Measurements from ENCODE around the gene CFHR4. TPM values are rescaled to one million over a fixed set of nuclear protein-coding genes. Genes with fewer than 3 reads are reported as not detected.
"Not testable (repeated sequence)": the region's sequence is repeated elsewhere in the genome, so short reads cannot be mapped to it uniquely, and the experiment has no call there.

The CFHR4 gene
- total RNA-seq, 1 experiment from 2014 or later, result not detected

DNA sequence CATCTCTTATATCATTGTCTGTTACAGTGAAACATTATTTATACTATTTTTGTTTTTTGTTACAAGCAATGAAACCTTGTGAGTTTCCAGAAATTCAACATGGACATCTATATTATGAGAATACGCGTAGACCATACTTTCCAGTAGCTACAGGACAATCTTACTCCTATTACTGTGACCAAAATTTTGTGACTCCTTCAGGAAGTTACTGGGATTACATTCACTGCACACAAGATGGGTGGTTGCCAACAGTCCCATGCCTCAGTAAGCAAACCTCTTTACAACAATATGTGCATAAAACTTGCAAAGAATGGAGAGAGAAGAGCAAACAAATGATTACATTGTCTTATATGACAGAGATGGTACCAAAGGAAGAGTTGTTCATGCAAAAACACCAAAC is 22.4 kb downstream of the CFHR4 start:
- ChIA-PET CTCF (no interaction called here), RAD21 (ENCODE audit: low non-redundant PET in 1 of 2, low total read pairs in 2 of 2, uncharacterized antibody in 2 of 2, unreplicated experiment in 2 of 2) (no interaction called here), POLR2A (no interaction called here)
- no peak for DNase-seq (ENCODE audit: low read depth, low spot score)
- Histone ChIP-seq H3K36me3 (ENCODE audit: control insufficient read depth in 1 of 2, insufficient read depth in 2 of 2, low read length in 2 of 2) (no peaks in the 10 kb centered on the region), H3K27ac (ENCODE audit: low read depth, low read length) (no peak overlapping the region), H3K4me2 (ENCODE audit: low read length) (no peak overlapping the region), H3K27me3 (ENCODE audit: insufficient read depth, low read length) (no peaks in the 10 kb centered on the region), H3K79me2 (ENCODE audit: insufficient read depth, low read length) (no peaks in the 10 kb centered on the region), H3K4me1 (ENCODE audit: control insufficient read depth in 1 of 2, insufficient read depth in 2 of 2, low read length in 2 of 2) (no peaks in the 10 kb centered on the region), H2AFZ (ENCODE audit: low read depth, low read length, poor library complexity, severe bottlenecking) (no peak overlapping the region), H3K9me2 (ENCODE audit: insufficient read depth) (no peaks in the 10 kb centered on the region), H3K4me3 (replicated peaks in 1 of 2; ENCODE audit: low read depth in 1 of 2, low read length in 2 of 2) (no peak overlapping the region), H3K9me3 (ENCODE audit: control insufficient read depth in 1 of 2, insufficient read depth in 1 of 2, low read depth in 1 of 2, low read length in 2 of 2) (no peaks in the 10 kb centered on the region), H3K9ac (ENCODE audit: low read length) (no peak overlapping the region), H4K20me1 (ENCODE audit: insufficient read depth) (no peaks in the 10 kb centered on the region)
- TF ChIP-seq, protein P1, sequence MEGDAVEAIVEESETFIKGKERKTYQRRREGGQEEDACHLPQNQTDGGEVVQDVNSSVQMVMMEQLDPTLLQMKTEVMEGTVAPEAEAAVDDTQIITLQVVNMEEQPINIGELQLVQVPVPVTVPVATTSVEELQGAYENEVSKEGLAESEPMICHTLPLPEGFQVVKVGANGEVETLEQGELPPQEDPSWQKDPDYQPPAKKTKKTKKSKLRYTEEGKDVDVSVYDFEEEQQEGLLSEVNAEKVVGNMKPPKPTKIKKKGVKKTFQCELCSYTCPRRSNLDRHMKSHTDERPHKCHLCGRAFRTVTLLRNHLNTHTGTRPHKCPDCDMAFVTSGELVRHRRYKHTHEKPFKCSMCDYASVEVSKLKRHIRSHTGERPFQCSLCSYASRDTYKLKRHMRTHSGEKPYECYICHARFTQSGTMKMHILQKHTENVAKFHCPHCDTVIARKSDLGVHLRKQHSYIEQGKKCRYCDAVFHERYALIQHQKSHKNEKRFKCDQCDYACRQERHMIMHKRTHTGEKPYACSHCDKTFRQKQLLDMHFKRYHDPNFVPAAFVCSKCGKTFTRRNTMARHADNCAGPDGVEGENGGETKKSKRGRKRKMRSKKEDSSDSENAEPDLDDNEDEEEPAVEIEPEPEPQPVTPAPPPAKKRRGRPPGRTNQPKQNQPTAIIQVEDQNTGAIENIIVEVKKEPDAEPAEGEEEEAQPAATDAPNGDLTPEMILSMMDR (IDR thresholded peaks at IDR 0.05 in 2 of 3, conservative IDR thresholded peaks at IDR 0.05 in 1 of 3; ENCODE audit: borderline replicate concordance in 1 of 3, insufficient read depth in 1 of 3, low read depth in 2 of 3, low read length in 2 of 3), result peak in 2 of 3 experiments; percentile 18 to 44; a peak in 3 of 6 replicates
- TF ChIP-seq CEBPB (IDR thresholded peaks at IDR 0.05; ENCODE audit: low read depth) (no peak), ELF1 (IDR thresholded peaks at IDR 0.05; ENCODE audit: borderline replicate concordance, low read depth) (no peak)
- BruUV-seq (replicated peaks), result no TSS peak
- ATAC-seq, result peak; percentile 59; the same call in 1 of the 2 replicates
- intact Hi-C loops (cut with micrococcal nuclease), result no loop called here

DNA sequence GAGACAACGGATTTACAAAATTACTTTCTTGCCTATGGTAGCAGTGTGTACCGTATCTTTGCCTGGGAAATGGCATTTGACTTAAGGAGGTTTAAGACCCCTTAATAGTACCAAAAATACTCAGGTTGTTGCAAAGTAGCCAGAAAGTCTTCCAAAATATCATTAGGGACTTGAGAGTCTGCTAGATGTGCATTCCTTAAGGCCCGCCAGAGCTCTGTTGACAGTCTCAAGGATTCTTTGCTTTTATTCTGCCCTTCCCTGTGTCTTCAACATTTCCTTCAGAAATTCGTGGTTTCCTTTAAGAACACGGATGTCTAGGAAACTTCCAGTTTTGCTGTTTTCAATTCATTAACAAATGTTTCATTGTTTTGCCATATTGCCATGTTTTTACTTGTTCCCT is 24.4 kb downstream of the CFHR4 start:
- BruUV-seq (replicated peaks); POLR2A ChIA-PET: not testable (repeated sequence)

DNA sequence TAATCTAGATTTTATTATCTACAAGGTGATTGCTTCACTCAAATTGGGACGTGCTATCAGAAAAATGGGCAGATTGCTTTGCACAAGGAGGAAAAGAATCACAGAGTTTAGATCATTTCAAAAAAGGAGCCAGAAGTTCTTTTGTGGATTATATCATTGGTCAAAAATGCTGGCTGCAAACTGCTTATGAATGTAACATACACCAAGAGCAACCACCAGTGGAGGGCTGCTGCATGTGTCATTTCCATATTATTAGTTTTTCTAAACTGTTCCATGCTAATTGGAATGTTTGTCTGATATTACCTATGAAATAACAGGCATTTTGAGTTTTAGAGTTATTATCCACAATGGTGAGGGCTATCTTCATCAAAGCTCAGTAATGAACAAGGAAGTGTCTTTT is 39.0 kb downstream of the CFHR4 start:
- H2AFZ ChIP-seq (ENCODE audit: low read depth, low read length, poor library complexity, severe bottlenecking); BruUV-seq (replicated peaks); H3K27ac ChIP-seq (ENCODE audit: low read depth, low read length); H3K79me2 ChIP-seq (ENCODE audit: insufficient read depth, low read length); H3K9ac ChIP-seq (ENCODE audit: low read length); RAD21 ChIA-PET (ENCODE audit: low non-redundant PET in 1 of 2, low total read pairs in 2 of 2, uncharacterized antibody in 2 of 2, unreplicated experiment in 2 of 2); H3K9me3 ChIP-seq (ENCODE audit: control insufficient read depth in 1 of 2, insufficient read depth in 1 of 2, low read depth in 1 of 2, low read length in 2 of 2); ATAC-seq; H3K27me3 ChIP-seq (ENCODE audit: insufficient read depth, low read length); H3K4me3 ChIP-seq (replicated peaks in 1 of 2; ENCODE audit: low read depth in 1 of 2, low read length in 2 of 2); H3K4me1 ChIP-seq (ENCODE audit: control insufficient read depth in 1 of 2, insufficient read depth in 2 of 2, low read length in 2 of 2); POLR2A ChIA-PET; DNase-seq (ENCODE audit: low read depth, low spot score); CTCF ChIA-PET; H3K4me2 ChIP-seq (ENCODE audit: low read length); H3K36me3 ChIP-seq (ENCODE audit: control insufficient read depth in 1 of 2, insufficient read depth in 2 of 2, low read length in 2 of 2); H4K20me1 ChIP-seq (ENCODE audit: insufficient read depth); intact Hi-C loops (cut with micrococcal nuclease); H3K9me2 ChIP-seq (ENCODE audit: insufficient read depth): not testable (repeated sequence)

More for the DNA sequence above, 24.4 kb downstream of the CFHR4 start:
- H2AFZ ChIP-seq (ENCODE audit: low read depth, low read length, poor library complexity, severe bottlenecking); H3K9me3 ChIP-seq (ENCODE audit: control insufficient read depth in 1 of 2, insufficient read depth in 1 of 2, low read depth in 1 of 2, low read length in 2 of 2); H3K4me2 ChIP-seq (ENCODE audit: low read length); RAD21 ChIA-PET (ENCODE audit: low non-redundant PET in 1 of 2, low total read pairs in 2 of 2, uncharacterized antibody in 2 of 2, unreplicated experiment in 2 of 2); H3K4me3 ChIP-seq (replicated peaks in 1 of 2; ENCODE audit: low read depth in 1 of 2, low read length in 2 of 2); H4K20me1 ChIP-seq (ENCODE audit: insufficient read depth); H3K9ac ChIP-seq (ENCODE audit: low read length); intact Hi-C loops (cut with micrococcal nuclease); H3K36me3 ChIP-seq (ENCODE audit: control insufficient read depth in 1 of 2, insufficient read depth in 2 of 2, low read length in 2 of 2); H3K27ac ChIP-seq (ENCODE audit: low read depth, low read length); H3K27me3 ChIP-seq (ENCODE audit: insufficient read depth, low read length); H3K9me2 ChIP-seq (ENCODE audit: insufficient read depth); H3K4me1 ChIP-seq (ENCODE audit: control insufficient read depth in 1 of 2, insufficient read depth in 2 of 2, low read length in 2 of 2); H3K79me2 ChIP-seq (ENCODE audit: insufficient read depth, low read length); DNase-seq (ENCODE audit: low read depth, low spot score); CTCF ChIA-PET; ATAC-seq: not testable (repeated sequence)

DNA sequence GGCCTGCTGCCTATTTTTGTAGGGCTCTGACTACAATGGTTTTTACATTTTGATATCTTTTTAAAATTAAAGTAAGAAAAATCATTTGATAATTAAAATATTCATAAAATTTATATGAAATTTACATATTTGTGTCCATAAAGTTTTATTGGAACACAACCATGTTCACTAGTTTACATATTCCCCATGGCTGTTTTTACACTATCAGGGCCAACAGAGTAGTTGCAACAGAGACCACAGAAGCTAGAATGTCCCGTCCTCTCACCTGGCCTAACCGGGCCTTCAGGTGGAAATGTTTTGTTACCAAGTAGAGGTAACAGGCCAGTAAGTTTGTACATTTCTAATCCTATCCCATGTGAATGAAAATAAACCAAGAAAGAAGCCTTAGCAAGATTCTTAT is 45.0 kb downstream of the CFHR4 start:
- H3K9me3 ChIP-seq (ENCODE audit: control insufficient read depth in 1 of 2, insufficient read depth in 1 of 2, low read depth in 1 of 2, low read length in 2 of 2); RAD21 ChIA-PET (ENCODE audit: low non-redundant PET in 1 of 2, low total read pairs in 2 of 2, uncharacterized antibody in 2 of 2, unreplicated experiment in 2 of 2); ATAC-seq; POLR2A ChIA-PET; H3K27me3 ChIP-seq (ENCODE audit: insufficient read depth, low read length); H3K9me2 ChIP-seq (ENCODE audit: insufficient read depth); CTCF ChIA-PET; H4K20me1 ChIP-seq (ENCODE audit: insufficient read depth); BruUV-seq (replicated peaks); H3K27ac ChIP-seq (ENCODE audit: low read depth, low read length); H3K4me1 ChIP-seq (ENCODE audit: control insufficient read depth in 1 of 2, insufficient read depth in 2 of 2, low read length in 2 of 2); H3K79me2 ChIP-seq (ENCODE audit: insufficient read depth, low read length); DNase-seq (ENCODE audit: low read depth, low spot score); H2AFZ ChIP-seq (ENCODE audit: low read depth, low read length, poor library complexity, severe bottlenecking); H3K9ac ChIP-seq (ENCODE audit: low read length); H3K4me3 ChIP-seq (replicated peaks in 1 of 2; ENCODE audit: low read depth in 1 of 2, low read length in 2 of 2); H3K4me2 ChIP-seq (ENCODE audit: low read length); H3K36me3 ChIP-seq (ENCODE audit: control insufficient read depth in 1 of 2, insufficient read depth in 2 of 2, low read length in 2 of 2); intact Hi-C loops (cut with micrococcal nuclease): not testable (repeated sequence)

Data from HCT116 (cell line).